ENCODE measurements around the gene MIDN.
A peak's percentile ranks its signal among the peaks of the same experiment; 100 is the strongest.

The MIDN gene

GRCh38 chr19:1233115-1233667 lies 15.2 kb upstream of the MIDN start:
- no peak for FAIRE-seq

- no peak for FAIRE-seq
Measured at GRCh38 chr19:1234051-1234954, 14.1 kb upstream of the MIDN start.

- FAIRE-seq = no peak
Measured at GRCh38 chr19:1234955-1235380, 13.4 kb upstream of the MIDN start.

GRCh38 chr19:1235625-1236538 lies 12.5 kb upstream of the MIDN start:
- no peak for FAIRE-seq

GRCh38 chr19:1236576-1236975 lies 11.8 kb upstream of the MIDN start:
- no peak for FAIRE-seq

GRCh38 chr19:1237027-1237659 lies 11.2 kb upstream of the MIDN start:
- no peak for FAIRE-seq

GRCh38 chr19:1237754-1238368 lies 10.5 kb upstream of the MIDN start, which contains the start of gene CBARP:
TSS of gene CBARP (minus strand) at chr19:1238005. CDS start at chr19:1236100, 1,905 bp downstream.
- FAIRE-seq = no peak

GRCh38 chr19:1238369-1239303 lies 9.7 kb upstream of the MIDN start:
- FAIRE-seq = no peak

GRCh38 chr19:1239420-1239795 lies 9.0 kb upstream of the MIDN start:
- FAIRE-seq = no peak

- no peak for FAIRE-seq
Measured at GRCh38 chr19:1239796-1240737, 8.3 kb upstream of the MIDN start.

- no peak for FAIRE-seq
Measured at GRCh38 chr19:1240925-1241324, 7.5 kb upstream of the MIDN start.

- FAIRE-seq = peak; percentile 86
Measured at GRCh38 chr19:1241417-1242095, 6.8 kb upstream of the MIDN start, which contains the start of gene ATP5F1D. TSS of gene ATP5F1D (plus strand) at chr19:1241751. CDS start at chr19:1241851, 100 bp downstream.

GRCh38 chr19:1243768-1244692 lies 4.4 kb upstream of the MIDN start:
- FAIRE-seq = no peak

- no peak for FAIRE-seq
Measured at GRCh38 chr19:1244693-1245451, 3.5 kb upstream of the MIDN start.

- no peak for FAIRE-seq
Measured at GRCh38 chr19:1245494-1246264, 2.7 kb upstream of the MIDN start.
